Lung (tissue), 12 donors: ENCODE data around the gene ZNF185. TPM values are rescaled to one million over a fixed set of nuclear protein-coding genes. Genes with fewer than 3 reads are reported as not detected.

Experiments used
- ATAC-seq: fragments of 200-7000 bp; cut with Tn5 transposase; one replicate; pipeline ENCODE4 v1.9.1; 2020; ENCODE audit warnings: moderate number of reproducible peaks; ENCODE audit not compliant: insufficient read depth, low FRiP score
- DNase-seq, 3 donors: peaks; one replicate each; pipeline ENCODE4 v3.0.0-alpha.2; 2013 to 2017
- H3K27ac ChIP-seq, 2 donors: one replicate each; pipeline ENCODE4 v1.5.1; 2013; ENCODE audit warnings: mild to moderate bottlenecking in 2 of 2, moderate library complexity in 2 of 2, control low read depth in 1 of 2, inconsistent platforms in 1 of 2, low read depth in 1 of 2, low read length in 1 of 2
- H3K27me3 ChIP-seq, 3 donors: one replicate each; pipeline ENCODE4 v1.5.1; 2013; ENCODE audit warnings: low read length in 2 of 3; ENCODE audit not compliant: control insufficient read depth in 3 of 3, insufficient read depth in 3 of 3
- H3K36me3 ChIP-seq, 4 donors: one replicate each; pipeline ENCODE4 v1.5.1; 2013; ENCODE audit warnings: low read length in 4 of 4, mild to moderate bottlenecking in 1 of 4, moderate library complexity in 1 of 4; ENCODE audit not compliant: control insufficient read depth in 4 of 4, insufficient read depth in 4 of 4
- H3K4me1 ChIP-seq, 5 donors: one replicate each; pipeline ENCODE4 v1.5.1; 2013; ENCODE audit warnings: low read length in 5 of 5, mild to moderate bottlenecking in 2 of 5, moderate library complexity in 1 of 5; ENCODE audit not compliant: control insufficient read depth in 5 of 5, insufficient read depth in 5 of 5
- H3K4me3 ChIP-seq: one replicate; pipeline ENCODE4 v1.5.1; 2013; ENCODE audit warnings: mild to moderate bottlenecking, control low read depth, moderate library complexity
- H3K9ac ChIP-seq, 2 donors: one replicate each; pipeline ENCODE4 v1.5.1; 2013; ENCODE audit warnings: low read length in 2 of 2, control low read depth in 1 of 2; ENCODE audit not compliant: insufficient read depth in 1 of 2
- H3K9me3 ChIP-seq, 4 donors: one replicate each; pipeline ENCODE4 v1.5.1; 2013; ENCODE audit warnings: low read length in 3 of 4, mild to moderate bottlenecking in 1 of 4, moderate library complexity in 1 of 4; ENCODE audit not compliant: control insufficient read depth in 4 of 4, insufficient read depth in 3 of 4
- CTCF ChIP-seq: IDR thresholded peaks from 2 replicates; pipeline ENCODE4 v1.5.1; 2012; ENCODE audit warnings: mild to moderate bottlenecking; ENCODE audit errors: control extremely low read depth, extremely low read depth
- WGBS, 2 donors: extraction: QIAGEN DNeasy Blood & Tissue Kit; methylation state at CpG; one replicate each; pipeline ENCODE4 v1.1.7; 2013; 5-methylcytosine and 5-hydroxymethylcytosine counted together
- polyA plus RNA-seq, 2 donors: library from polyadenylated mRNA; stranded (reverse); fragments of 200-250 nt; gene quantifications; one replicate each; pipeline ENCODE4 v1.2.1, GENCODE V29; 2013
- total RNA-seq, 2 donors: library from RNA; depleted of rRNA in 1 of 2; stranded (reverse); fragments of >200 nt in 1 of 2; gene quantifications; one replicate each; pipeline ENCODE4 v1.2.1, GENCODE V29; 2014 to 2021
- donor health status: control.
- donor health status: control.
- donor health status: Bipolar disorder and iron deficiency.
- donor health status: healthy.
- donor health status: DM: yes; HTN: yes; CAD: no.

The ZNF185 gene
- total and polyA plus RNA-seq, 4 donors = 6.1 to 15.8 (median 10.7) TPM

- DNase-seq (no peak), ATAC-seq (no peak)
- Histone ChIP-seq H3K36me3 (peaks cover 0 to 3% (median 1%) of the 10 kb centered on the region in 4 donors), H3K9me3 (peaks cover 0 to 5% (median 1%) of the 10 kb centered on the region in 4 donors), H3K4me1 (peaks cover 0 to 11% (median 0%) of the 10 kb centered on the region in 5 donors), H3K27ac (no peak overlapping the region), H3K27me3 (peaks cover 0 to 5% (median 0%) of the 10 kb centered on the region in 3 donors), H3K4me3 (no peak overlapping the region), H3K9ac (no peak overlapping the region)
- WGBS, 2 donors = 95 to 100% methylated on average over 1 of the region's 1 CpG
- TF ChIP-seq CTCF = no peak
Observed at GRCh38 chrX:152943826-152944225, 46.0 kb downstream of the ZNF185 start.

- Histone ChIP-seq H3K9ac (no peak overlapping the region), H3K36me3 (peaks cover 0 to 3% (median 1%) of the 10 kb centered on the region in 4 donors), H3K27me3 (peaks cover 0 to 5% (median 0%) of the 10 kb centered on the region in 3 donors), H3K4me1 (peaks cover 0 to 11% (median 0%) of the 10 kb centered on the region in 5 donors), H3K4me3 (no peak overlapping the region), H3K9me3 (peaks cover 0 to 5% (median 1%) of the 10 kb centered on the region in 4 donors), H3K27ac (no peak overlapping the region)
- TF ChIP-seq CTCF = no peak
- 83 to 98% methylated on average over 10 to 11 of the region's 11 CpGs for WGBS, 2 donors
- DNase-seq = no peak
- ATAC-seq = no peak
Observed at GRCh38 chrX:152945021-152945979, 47.4 kb downstream of the ZNF185 start.

GRCh38 chrX:152946681-152947080 lies 48.8 kb downstream of the ZNF185 start:
- no peak overlapping the region for H3K27ac ChIP-seq
- no peak for ATAC-seq
- H3K27me3 ChIP-seq = peaks cover 0 to 5% (median 0%) of the 10 kb centered on the region in 3 donors
- whole genome bisulfite sequencing, 2 donors = 85 to 96% methylated on average over 6 of the region's 6 CpGs
- H3K9me3 ChIP-seq = peaks cover 0 to 5% (median 0%) of the 10 kb centered on the region in 4 donors
- H3K4me1 ChIP-seq = peaks cover 0 to 4% (median 0%) of the 10 kb centered on the region in 5 donors
- no peak overlapping the region for H3K4me3 ChIP-seq
- no peak for DNase-seq
- TF ChIP-seq CTCF = no peak
- H3K36me3 ChIP-seq = peaks cover 0 to 3% (median 1%) of the 10 kb centered on the region in 4 donors
- no peak overlapping the region for H3K9ac ChIP-seq

Other genes starting within 250 kb of the ZNF185 start
- gene MAGEA3, start 199.3 kb upstream of the ZNF185 start, total RNA-seq = not detected
- not detected for gene MAGEA3, start 199.3 kb upstream of the ZNF185 start, polyA plus RNA-seq
- gene CSAG2, start 188.8 kb upstream of the ZNF185 start, total RNA-seq = not detected
- not detected for gene CSAG2, start 188.8 kb upstream of the ZNF185 start, polyA plus RNA-seq
- gene MAGEA2B, start 183.4 kb upstream of the ZNF185 start, total RNA-seq = not detected
- gene MAGEA2B, start 183.4 kb upstream of the ZNF185 start, polyA plus RNA-seq = not detected
- gene CSAG1, start 164.3 kb upstream of the ZNF185 start, total RNA-seq = not detected
- not detected for gene CSAG1, start 164.3 kb upstream of the ZNF185 start, polyA plus RNA-seq
- not detected for gene MAGEA12, start 164.3 kb upstream of the ZNF185 start, total RNA-seq
- gene MAGEA12, start 164.3 kb upstream of the ZNF185 start, polyA plus RNA-seq = not detected
- not detected for gene MAGEA2, start 144.2 kb upstream of the ZNF185 start, total RNA-seq
- not detected for gene MAGEA2, start 144.2 kb upstream of the ZNF185 start, polyA plus RNA-seq
- gene CSAG3, start 138.8 kb upstream of the ZNF185 start, total RNA-seq = not detected
- not detected for gene CSAG3, start 138.8 kb upstream of the ZNF185 start, polyA plus RNA-seq
- not detected for gene MAGEA6, start 128.4 kb upstream of the ZNF185 start, total RNA-seq
- gene MAGEA6, start 128.4 kb upstream of the ZNF185 start, polyA plus RNA-seq = not detected
- gene CETN2, start 67.3 kb upstream of the ZNF185 start, total RNA-seq = 10 to 100 TPM; 65.7 to 67.9 TPM
- 10 to 100 TPM; 47.7 to 81.8 TPM for gene CETN2, start 67.3 kb upstream of the ZNF185 start, polyA plus RNA-seq
- gene NSDHL, start 67.0 kb upstream of the ZNF185 start, total RNA-seq = 10 to 100 TPM; 12.8 to 28.2 TPM
- gene NSDHL, start 67.0 kb upstream of the ZNF185 start, polyA plus RNA-seq = 10 to 100 TPM; 22.5 to 33.4 TPM
- gene PNMA5, start 96.0 kb downstream of the ZNF185 start, total RNA-seq = not detected
- under 1 TPM; 0.03 to 0.04 TPM for gene PNMA5, start 96.0 kb downstream of the ZNF185 start, polyA plus RNA-seq
- under 1 TPM; 0.28 TPM for gene PNMA3, start 158.4 kb downstream of the ZNF185 start, total RNA-seq
- gene PNMA3, start 158.4 kb downstream of the ZNF185 start, polyA plus RNA-seq = under 1 TPM; 0.09 to 0.28 TPM
- gene PNMA6A, start 174.4 kb downstream of the ZNF185 start, total RNA-seq = 1 to 10 TPM; 2.0 to 3.6 TPM
- gene PNMA6A, start 174.4 kb downstream of the ZNF185 start, polyA plus RNA-seq = 1 to 10 TPM in 1 of 2 donors, under 1 TPM in 1; 0.87 to 1.8 TPM